Stimulated activated CD8-positive, alpha-beta memory T cell treated with anti-CD3 and anti-CD28 coated beads, Interleukin-4, amount 100 ng/mL, for 4 hours (primary cell): ENCODE data around the gene DSCAML1.

Source experiments
- DNase-seq, 2 donors: peaks; one replicate each; pipeline ENCODE4 v3.0.0-alpha.2; 2020; ENCODE audit warnings: low read depth in 2 of 2, low spot score in 1 of 2

The DSCAML1 gene

GRCh38 chr11:117642396-117642795 is 154.6 kb downstream of the DSCAML1 start:
- no peak for DNase-seq

DNA sequence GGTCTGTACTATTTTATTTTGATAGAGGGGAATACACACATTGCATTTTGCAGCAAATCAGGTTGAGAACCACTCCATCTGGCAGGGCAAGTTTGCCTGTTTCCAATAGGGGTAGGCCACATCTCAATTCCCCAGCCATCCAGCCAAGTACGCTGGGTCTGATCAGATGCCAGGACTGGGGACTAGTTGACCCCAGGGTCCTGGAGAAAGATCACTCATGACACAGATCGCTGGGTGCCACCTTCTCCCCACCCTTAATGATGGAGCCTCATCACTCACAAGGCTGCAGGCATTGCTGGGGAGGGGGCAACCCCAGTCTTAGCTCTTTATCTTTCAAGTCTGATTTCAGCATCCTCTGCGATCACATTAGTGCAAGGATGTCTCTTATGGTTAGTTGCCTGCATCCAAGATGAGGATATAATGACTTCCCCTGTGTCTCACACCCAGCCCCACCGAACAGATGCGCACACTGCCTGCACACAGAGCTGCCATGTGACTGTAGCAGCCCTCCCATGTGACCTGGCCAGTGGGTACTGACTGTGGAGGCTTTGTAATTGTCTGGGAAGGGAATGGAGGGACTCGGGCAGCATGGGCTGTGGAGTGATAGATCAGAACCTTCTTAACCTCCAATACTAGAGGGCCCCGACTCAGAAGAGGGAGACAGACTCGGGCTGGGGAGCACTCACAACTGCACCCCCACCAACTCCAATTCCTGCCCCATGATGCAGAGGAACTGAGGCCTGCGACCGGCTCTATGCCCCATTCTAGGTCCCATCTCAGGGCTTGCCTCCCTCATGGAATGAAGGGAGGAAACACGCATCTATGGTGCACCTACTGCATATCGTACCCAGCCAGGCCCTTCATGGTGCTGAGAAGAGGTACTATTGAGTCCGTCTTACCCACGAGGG is 155.8 kb downstream of the DSCAML1 start:
- no peak for DNase-seq

- no peak for DNase-seq
These were observed 157.0 kb downstream of the DSCAML1 start for GRCh38 chr11:117640041-117640440.

- no peak for DNase-seq
These were observed 157.4 kb downstream of the DSCAML1 start for GRCh38 chr11:117639601-117640000.

- no peak for DNase-seq
These were observed 158.0 kb downstream of the DSCAML1 start for GRCh38 chr11:117638911-117639543.

GRCh38 chr11:117634756-117635603 is 162.0 kb downstream of the DSCAML1 start:
- no peak for DNase-seq

GRCh38 chr11:117633976-117634755 is 162.8 kb downstream of the DSCAML1 start:
- no peak for DNase-seq

- DNase-seq: no peak
These were observed 163.7 kb downstream of the DSCAML1 start for GRCh38 chr11:117633186-117633754.

- no peak for DNase-seq
These were observed 164.7 kb downstream of the DSCAML1 start for GRCh38 chr11:117632306-117632705.

DNA sequence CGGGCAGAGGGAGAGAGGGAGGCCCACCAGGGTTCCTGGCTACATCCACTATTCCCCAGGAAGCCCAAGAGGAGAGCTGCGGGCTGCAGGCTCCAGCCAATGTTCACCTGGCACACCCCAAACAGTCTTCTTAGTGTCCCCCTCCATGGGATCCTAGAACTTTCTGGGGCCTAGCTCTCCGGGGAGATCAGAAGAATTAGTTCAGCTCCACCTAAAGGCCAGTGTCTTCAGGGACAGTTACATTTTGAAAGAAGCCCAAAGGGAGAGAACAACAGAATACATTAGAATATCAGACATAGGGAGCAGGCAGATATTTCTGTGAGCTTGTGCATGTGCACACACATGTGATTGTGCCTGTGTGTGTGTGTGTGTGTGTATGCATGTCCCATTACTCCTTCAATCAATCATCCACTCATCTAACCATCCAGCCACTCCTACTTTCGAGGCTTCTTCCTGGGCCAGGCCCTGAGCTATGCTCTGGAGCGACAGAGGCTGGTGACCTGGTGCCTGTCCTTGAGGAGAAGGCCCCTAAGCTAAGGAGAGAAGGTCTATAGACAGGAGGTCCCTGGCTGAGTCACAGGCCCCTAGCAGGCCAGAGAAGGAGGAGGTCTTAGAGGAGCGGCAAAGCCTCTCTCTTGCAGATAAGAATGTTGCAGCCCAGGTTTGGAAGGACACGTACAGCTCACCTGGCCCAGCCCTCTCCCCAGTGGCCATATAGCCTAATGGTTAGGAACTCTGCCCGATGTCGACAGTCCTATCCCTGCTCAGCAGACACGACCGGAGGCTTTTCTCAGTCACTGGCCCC is 165.5 kb downstream of the DSCAML1 start:
- DNase-seq: no peak

GRCh38 chr11:117629891-117630538 is 167.0 kb downstream of the DSCAML1 start:
- no peak for DNase-seq

DNA sequence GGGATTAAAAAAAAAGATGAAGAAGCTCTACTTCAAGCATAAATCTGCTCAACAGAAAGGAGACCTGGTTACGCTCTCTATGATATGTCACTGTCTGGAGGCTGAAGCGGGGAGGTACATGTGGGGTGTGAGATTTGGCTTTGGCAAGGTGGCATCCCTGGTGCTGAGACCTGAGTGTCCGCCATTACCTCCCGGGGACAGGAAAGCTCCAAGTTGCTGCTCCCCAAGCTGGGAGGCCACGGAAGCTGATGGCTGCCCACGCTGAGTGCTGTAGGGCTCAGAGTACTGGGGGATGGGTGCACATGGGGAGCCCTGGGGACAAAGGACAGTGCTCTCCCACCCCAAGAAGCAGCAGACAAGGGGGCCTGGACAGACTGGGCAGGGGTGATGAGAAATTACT is 167.9 kb downstream of the DSCAML1 start:
- DNase-seq: no peak

GRCh38 chr11:117627259-117627658 is 169.8 kb downstream of the DSCAML1 start:
- DNase-seq: no peak

- no peak for DNase-seq
These were observed 170.4 kb downstream of the DSCAML1 start for GRCh38 chr11:117626576-117626975.

GRCh38 chr11:117625237-117625636 is 171.8 kb downstream of the DSCAML1 start:
- DNase-seq: no peak

DNA sequence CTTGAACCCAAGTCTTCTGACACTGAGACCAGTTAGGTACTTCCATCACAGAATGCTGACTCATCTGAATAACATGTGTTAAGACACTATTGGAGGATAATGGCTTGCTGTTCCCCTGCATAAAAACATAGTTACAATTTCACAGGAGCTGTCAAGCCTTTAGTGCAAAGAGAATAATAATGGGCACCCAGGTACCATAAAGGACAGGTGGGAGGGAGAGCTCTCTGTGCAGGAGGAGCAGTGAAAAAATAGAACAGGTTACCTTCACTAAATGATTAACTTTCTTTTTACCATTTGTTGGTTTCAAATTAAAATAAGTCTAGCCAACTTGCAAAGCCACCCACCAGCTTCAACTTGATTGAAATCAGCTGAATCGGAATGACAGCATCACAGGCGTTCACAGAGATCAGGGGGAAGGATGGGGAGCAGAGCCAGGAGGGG is 173.2 kb downstream of the DSCAML1 start:
- DNase-seq: no peak

DNA sequence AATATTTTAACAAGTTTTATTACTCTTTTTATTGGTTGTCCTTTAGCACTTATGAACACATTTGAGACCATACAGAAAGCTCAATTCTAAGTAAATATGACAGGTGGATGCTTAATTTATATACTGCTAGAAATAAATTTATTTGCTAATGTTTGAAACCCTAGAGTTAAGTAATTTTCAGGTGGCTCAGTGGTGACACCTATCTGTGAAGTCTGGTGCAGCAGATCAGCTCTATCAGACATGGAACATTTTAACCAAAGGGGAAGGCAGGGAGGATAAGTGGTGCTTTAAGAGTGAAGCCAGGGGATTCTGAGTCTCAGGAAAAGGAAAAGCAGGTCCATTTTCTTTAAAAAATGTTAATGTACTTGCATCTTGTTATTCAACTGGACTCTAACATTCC is 175.8 kb downstream of the DSCAML1 start:
- no peak for DNase-seq

DNA sequence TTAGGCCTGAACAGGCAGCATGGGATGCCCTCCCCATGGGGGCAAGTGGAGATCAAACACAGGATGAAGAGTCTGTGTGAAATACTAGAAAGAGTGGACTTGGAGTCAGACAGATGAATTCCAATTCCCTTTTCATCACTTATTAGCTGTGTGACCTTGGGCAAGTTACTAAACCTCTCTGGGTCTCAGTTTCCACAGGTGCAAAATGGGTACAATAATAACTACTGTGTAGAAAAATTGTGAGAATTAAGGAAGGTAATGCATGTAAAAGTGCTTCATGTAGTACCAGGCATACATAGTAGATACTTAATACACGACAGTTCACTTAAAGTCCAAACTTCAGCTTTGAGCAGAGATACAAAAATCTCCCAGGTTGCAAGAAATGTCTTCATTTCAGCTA is 176.4 kb downstream of the DSCAML1 start:
- no peak for DNase-seq

DNA sequence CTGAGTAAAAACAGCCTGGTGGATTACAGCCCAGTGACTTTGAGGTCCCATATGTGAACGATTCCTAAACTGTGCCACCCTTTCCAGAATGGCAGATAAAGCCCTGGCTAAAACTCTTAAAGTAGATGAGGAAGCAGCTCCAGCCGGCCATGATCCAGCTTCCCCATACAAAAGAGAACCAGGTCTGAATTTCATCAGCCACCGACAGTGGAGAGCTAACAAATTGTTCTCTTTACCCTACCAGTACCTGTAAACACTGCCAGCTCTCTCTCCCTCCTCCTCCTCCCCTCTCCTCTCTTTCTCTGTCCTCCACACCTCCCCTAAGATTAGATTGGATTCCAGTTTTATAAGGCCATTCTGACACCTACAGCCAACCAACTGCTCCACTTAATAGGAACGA is 176.9 kb downstream of the DSCAML1 start:
- DNase-seq: no peak
